Kidney (tissue), 14 donors: ENCODE measurements around the gene NLRC5. TPM values are rescaled to one million over a fixed set of nuclear protein-coding genes. Genes with fewer than 3 reads are reported as not detected.

Experiments used
- DNase-seq, 5 donors: peaks; one replicate each; pipeline ENCODE4 v3.0.0-alpha.2; 2013 to 2020
- FAIRE-seq: peaks from 2 replicates; lab custom pipeline; 2012; peaks lifted over from hg19 to GRCh38; lab: Jason Lieb, UNC
- H3K27ac ChIP-seq, 2 donors: one replicate each; pipeline ENCODE4 v1.7.0; 2013; ENCODE audit warnings: low read depth in 2 of 2, low read length in 2 of 2, inconsistent platforms in 1 of 2
- H3K27me3 ChIP-seq: one replicate; pipeline ENCODE4 v1.7.1; 2013; ENCODE audit warnings: low read length, inconsistent platforms; ENCODE audit not compliant: control insufficient read depth, insufficient read depth
- H3K36me3 ChIP-seq, 3 donors: one replicate each; pipeline versions ENCODE4 v1.7.0 to v1.7.1; 2013; ENCODE audit warnings: low read length in 3 of 3, control low read depth in 1 of 3, inconsistent platforms in 1 of 3; ENCODE audit not compliant: insufficient read depth in 3 of 3, control insufficient read depth in 2 of 3
- H3K4me1 ChIP-seq, 3 donors: one replicate each; pipeline versions ENCODE4 v1.7.0 to v1.7.1; 2013; ENCODE audit warnings: low read length in 3 of 3, inconsistent platforms in 1 of 3, low read depth in 1 of 3; ENCODE audit not compliant: control insufficient read depth in 2 of 3, insufficient read depth in 2 of 3
- H3K4me3 ChIP-seq, 3 donors: one replicate each; pipeline versions ENCODE4 v1.7.0 to v1.8.1; 2013; ENCODE audit warnings: low read length in 3 of 3, control low read depth in 1 of 3, inconsistent platforms in 1 of 3
- H3K9ac ChIP-seq, 3 donors: one replicate each; pipeline versions ENCODE4 v1.7.0 to v1.7.1; 2013; ENCODE audit warnings: low read length in 3 of 3, control low read depth in 1 of 3, inconsistent platforms in 1 of 3
- H3K9me3 ChIP-seq, 3 donors: one replicate each; pipeline versions ENCODE4 v1.7.0 to v1.7.1; 2013; ENCODE audit warnings: low read length in 3 of 3, control low read depth in 1 of 3, inconsistent platforms in 1 of 3; ENCODE audit not compliant: control insufficient read depth in 2 of 3, insufficient read depth in 1 of 3
- CTCF ChIP-seq: IDR thresholded peaks from 3 replicates; pipeline ENCODE4 v1.5.1; 2012; ENCODE audit warnings: mild to moderate bottlenecking, moderate library complexity, borderline replicate concordance; ENCODE audit not compliant: insufficient read depth; ENCODE audit errors: extremely low read depth
- intact Hi-C: fragments of 100-400 bp; cut with DNase I; formaldehyde crosslinking; loops from one replicate; pipeline ENCODE4 v1.11.1; 2022
- polyA plus RNA-seq: library from polyadenylated mRNA; stranded (reverse); fragments of 350-450 nt; fragmentation: Illumina TruSeq; extraction: RNeasy Lipid Tissue Mini Kit (QIAGEN cat#74804); gene quantifications from one replicate; pipeline ENCODE4 v1.2.3, GENCODE V29; 2014; ENCODE audit warnings: low read depth, low replicate concordance; ENCODE audit not compliant: insufficient read depth
- total RNA-seq: library from RNA; stranded (reverse); fragmentation: NEBNext Ultra II Directional; extraction: Animal tissue kit (Norgen Biotek cat#: 25700); gene quantifications from one replicate; pipeline ENCODE4 v1.2.1, GENCODE V29; 2021
- donor health status: control.
- donor health status: control.
- donor health status: control.
- donor health status: control.
- donor health status: control.
- donor health status: DM: yes; HTN: yes; CAD: no.
- donor health status: Normal renal cell carcinoma (clear cell type).

The NLRC5 gene
- total and polyA plus RNA-seq, 2 donors from 2014 or later, result 7.1 to 55.6 TPM

DNA sequence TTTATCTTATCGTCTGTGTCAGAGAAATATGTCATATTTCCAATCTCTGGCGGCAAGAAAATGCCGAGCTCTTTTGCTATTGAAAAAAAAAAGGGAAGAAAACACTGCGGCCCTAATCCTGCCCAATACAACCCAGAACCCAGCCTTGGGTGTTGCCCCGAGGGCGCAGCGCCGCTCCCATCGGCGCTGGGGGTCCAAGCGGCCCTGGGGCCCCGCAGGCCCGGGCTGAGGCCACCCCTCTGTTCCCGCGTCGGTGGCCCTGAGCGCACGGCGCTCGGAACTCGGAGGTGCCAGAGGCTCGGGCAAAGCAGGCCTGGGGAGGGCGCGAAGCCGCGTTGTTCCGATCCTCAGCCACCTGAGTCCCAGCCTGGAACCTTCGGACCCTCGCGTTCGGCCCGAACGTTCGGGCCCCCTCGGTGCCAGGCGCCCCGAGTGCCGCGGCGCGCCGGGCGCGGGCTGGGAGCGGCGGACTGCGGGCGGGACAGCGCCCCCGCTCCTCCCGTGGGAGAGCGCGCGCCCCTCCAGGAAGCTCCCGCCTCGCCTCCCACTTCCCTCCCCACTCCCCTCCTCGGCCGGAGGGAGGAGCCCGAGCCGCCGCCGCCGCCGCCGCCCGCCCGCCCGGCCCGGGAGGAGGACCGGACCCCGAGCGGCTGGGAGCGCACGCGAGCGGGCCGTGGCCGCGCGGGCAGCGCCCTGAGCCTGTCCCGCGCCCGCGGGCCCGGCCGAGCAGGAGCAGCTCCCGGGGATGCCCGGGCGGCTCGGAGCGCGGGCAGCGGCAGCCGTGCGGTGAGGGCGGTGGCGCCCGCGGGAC, 102.8 kb downstream of the NLRC5 start, which contains the start of gene CPNE2:
CPNE2 (plus strand) TSS at position 609 of the 811 bp plus-strand sequence. CDS start 18,160 bp downstream, outside the sequence.
- Histone ChIP-seq H3K9me3 (no peaks in the 10 kb centered on the region), H3K4me1 (peaks cover 0 to 10% (median 6%) of the 10 kb centered on the region in 3 donors), H3K4me3 (peak within 1 kb of the TSS; percentile 34 to 62 (median 54)), H3K9ac (peak within 1 kb of the TSS in 1 of 3 donors; percentile 80), H3K27me3 (no peaks in the 10 kb centered on the region), H3K36me3 (no peaks in the 10 kb centered on the region), H3K27ac (peak within 1 kb of the TSS; percentile 37 to 57)
- intact Hi-C loops, result no loop called here
- TF ChIP-seq CTCF, result no peak
- peak; percentile 64 to 88 (median 74) for DNase-seq
- FAIRE-seq, result no peak

GRCh38 chr16:57092786-57093411, 103.5 kb downstream of the NLRC5 start:
- peaks cover 0 to 10% (median 6%) of the 10 kb centered on the region in 3 donors for H3K4me1 ChIP-seq
- peak; percentile 25 for TF ChIP-seq CTCF
- H3K4me3 ChIP-seq, result peak overlapping the region in 2 of 3 donors; percentile 50 to 51
- FAIRE-seq, result no peak
- intact Hi-C loops, result no loop called here
- peak overlapping the region in 1 of 2 donors; percentile 37 for H3K27ac ChIP-seq
- peak in 4 of 5 donors; percentile 33 to 78 (median 61) for DNase-seq
- H3K9me3 ChIP-seq, result no peaks in the 10 kb centered on the region
- H3K27me3 ChIP-seq, result no peaks in the 10 kb centered on the region
- peak overlapping the region in 1 of 3 donors; percentile 16 for H3K9ac ChIP-seq
- no peaks in the 10 kb centered on the region for H3K36me3 ChIP-seq

GRCh38 chr16:57093666-57094564, 104.6 kb downstream of the NLRC5 start:
- intact Hi-C loops, result no loop called here
- no peak for FAIRE-seq

More at GRCh38 chr16:57093666-57094564, 104.6 kb downstream of the NLRC5 start:
- peaks cover 0 to 10% (median 6%) of the 10 kb centered on the region in 3 donors for H3K4me1 ChIP-seq
- H3K4me3 ChIP-seq, result peak overlapping the region in 2 of 3 donors; percentile 36 to 51
- H3K36me3 ChIP-seq, result no peaks in the 10 kb centered on the region
- TF ChIP-seq CTCF, result no peak
- H3K9me3 ChIP-seq, result no peaks in the 10 kb centered on the region
- H3K27me3 ChIP-seq, result no peaks in the 10 kb centered on the region
- H3K9ac ChIP-seq, result peak overlapping the region in 1 of 3 donors; percentile 16
- H3K27ac ChIP-seq, result no peak overlapping the region
- DNase-seq, result peak in 2 of 5 donors; percentile 32 to 68
